Measurements from ENCODE around the gene MAPK4.
A peak's percentile ranks its signal among the peaks of the same experiment; 100 is the strongest.

Gene MAPK4

GRCh38 chr18:50707855-50708469 lies 148.1 kb downstream of the MAPK4 start:
- intact Hi-C loops (cut with DNase I): no loop called here
- no peak for DNase-seq

GRCh38 chr18:50709193-50709592 lies 149.3 kb downstream of the MAPK4 start:
- intact Hi-C loops (cut with DNase I): no loop called here
- no peak for DNase-seq

GRCh38 chr18:50711386-50711785 lies 151.5 kb downstream of the MAPK4 start:
- intact Hi-C loops (cut with DNase I): no loop called here
- DNase-seq: no peak

DNA sequence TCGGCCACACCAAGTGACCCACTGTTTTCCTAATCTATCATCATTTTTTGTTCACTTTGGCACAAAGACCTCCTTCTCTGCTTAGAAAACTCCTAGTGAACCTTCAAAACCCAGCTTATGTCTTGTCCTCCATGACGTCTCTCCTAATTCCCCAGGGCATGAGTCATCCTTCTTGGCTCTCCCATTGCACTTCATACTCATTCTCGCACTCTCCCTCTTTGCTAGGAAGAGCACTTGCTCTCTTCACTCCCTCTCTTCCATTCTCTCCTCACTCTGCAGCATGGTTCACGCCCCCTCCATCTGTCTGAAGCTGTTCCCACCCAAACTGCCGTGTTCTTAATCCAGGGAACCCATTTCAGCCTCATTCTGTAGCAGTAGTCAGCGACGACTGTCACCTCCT lies 156.0 kb downstream of the MAPK4 start:
- intact Hi-C loops (cut with DNase I): no loop called here
- peak in 1 of 10 donors; percentile 7 for DNase-seq

- DNase-seq: peak in 2 of 10 donors; percentile 76 to 85
- intact Hi-C loops (cut with DNase I): no loop called here
Measured at GRCh38 chr18:50716902-50717301, 157.0 kb downstream of the MAPK4 start.

DNA sequence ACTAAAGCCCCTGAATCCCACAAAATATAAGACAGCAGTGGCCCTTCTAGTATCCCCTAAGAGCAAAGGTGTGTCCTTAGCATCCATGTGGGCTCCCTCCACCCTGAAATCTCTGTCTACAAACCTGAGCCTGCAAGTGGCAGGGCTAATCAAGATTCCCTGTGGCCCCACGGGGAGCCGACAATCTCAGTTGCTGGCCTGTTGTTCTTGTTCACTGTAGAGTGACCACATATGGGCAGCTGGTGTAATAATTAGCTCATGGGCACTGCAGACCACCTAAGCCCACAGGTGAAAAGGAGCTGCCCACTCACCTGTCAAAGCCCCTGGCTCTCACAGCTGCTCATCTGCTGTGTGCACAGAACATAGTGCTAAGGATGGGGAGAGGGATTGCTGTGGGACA lies 157.7 kb downstream of the MAPK4 start:
- intact Hi-C loops (cut with DNase I): no loop called here

GRCh38 chr18:50719471-50720324 lies 159.8 kb downstream of the MAPK4 start:
- intact Hi-C loops (cut with DNase I): no loop called here
- DNase-seq: peak in 1 of 10 donors; percentile 73

More for the DNA sequence above, 157.7 kb downstream of the MAPK4 start:
- no peak for DNase-seq

DNA sequence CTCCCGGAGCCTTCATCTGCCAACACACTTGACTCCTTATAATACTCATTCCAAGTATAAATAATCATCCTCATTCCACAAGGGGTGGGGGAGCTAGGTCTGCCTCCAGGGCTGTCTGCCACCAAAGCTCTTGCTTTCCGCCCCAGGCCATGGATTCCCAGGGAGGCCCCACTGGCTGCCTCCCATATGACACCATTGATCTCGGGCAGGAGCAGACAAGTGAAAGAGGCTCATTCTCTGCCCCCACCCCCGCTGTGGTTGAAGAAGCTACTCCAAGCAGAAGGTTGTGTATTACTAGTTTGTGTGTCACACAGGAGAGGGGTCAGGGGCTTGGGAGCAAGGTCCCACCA lies 160.4 kb downstream of the MAPK4 start:
- intact Hi-C loops (cut with DNase I): no loop called here
- peak in 1 of 10 donors; percentile 77 for DNase-seq

GRCh38 chr18:50721006-50721405 lies 161.1 kb downstream of the MAPK4 start:
- intact Hi-C loops (cut with DNase I): no loop called here
- peak in 4 of 10 donors; percentile 17 to 86 (median 26) for DNase-seq

- DNase-seq: no peak
- intact Hi-C loops (cut with DNase I): no loop called here
Measured at GRCh38 chr18:50721451-50722120, 161.7 kb downstream of the MAPK4 start.

DNA sequence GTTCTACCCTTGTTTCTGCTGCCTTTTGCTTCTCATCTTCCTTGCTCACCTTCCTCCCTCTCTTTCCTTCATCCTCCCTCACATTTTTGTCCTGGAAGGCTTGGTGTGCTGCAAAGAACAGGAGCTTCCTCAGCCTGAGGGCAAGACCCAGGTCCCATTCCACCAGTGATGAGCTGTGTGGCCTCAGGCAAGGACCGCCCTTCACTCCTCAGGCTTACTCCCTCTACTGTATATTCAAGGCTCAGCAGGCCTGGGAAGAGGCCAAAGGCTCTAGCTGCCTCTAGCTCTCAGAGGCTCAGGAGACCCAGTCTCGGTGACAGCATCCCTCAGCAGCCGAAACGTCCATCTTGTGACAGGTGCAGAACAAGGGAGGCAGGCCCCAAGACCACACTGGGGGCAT lies 162.4 kb downstream of the MAPK4 start:
- intact Hi-C loops (cut with DNase I): no loop called here
- peak in 1 of 10 donors; percentile 37 for DNase-seq

- intact Hi-C loops (cut with DNase I): no loop called here
- peak in 2 of 10 donors; percentile 14 to 59 for DNase-seq
Measured at GRCh38 chr18:50724751-50725151, 164.9 kb downstream of the MAPK4 start.

- intact Hi-C loops (cut with DNase I): no loop called here
Measured at GRCh38 chr18:50726960-50727589, 167.2 kb downstream of the MAPK4 start.

DNA sequence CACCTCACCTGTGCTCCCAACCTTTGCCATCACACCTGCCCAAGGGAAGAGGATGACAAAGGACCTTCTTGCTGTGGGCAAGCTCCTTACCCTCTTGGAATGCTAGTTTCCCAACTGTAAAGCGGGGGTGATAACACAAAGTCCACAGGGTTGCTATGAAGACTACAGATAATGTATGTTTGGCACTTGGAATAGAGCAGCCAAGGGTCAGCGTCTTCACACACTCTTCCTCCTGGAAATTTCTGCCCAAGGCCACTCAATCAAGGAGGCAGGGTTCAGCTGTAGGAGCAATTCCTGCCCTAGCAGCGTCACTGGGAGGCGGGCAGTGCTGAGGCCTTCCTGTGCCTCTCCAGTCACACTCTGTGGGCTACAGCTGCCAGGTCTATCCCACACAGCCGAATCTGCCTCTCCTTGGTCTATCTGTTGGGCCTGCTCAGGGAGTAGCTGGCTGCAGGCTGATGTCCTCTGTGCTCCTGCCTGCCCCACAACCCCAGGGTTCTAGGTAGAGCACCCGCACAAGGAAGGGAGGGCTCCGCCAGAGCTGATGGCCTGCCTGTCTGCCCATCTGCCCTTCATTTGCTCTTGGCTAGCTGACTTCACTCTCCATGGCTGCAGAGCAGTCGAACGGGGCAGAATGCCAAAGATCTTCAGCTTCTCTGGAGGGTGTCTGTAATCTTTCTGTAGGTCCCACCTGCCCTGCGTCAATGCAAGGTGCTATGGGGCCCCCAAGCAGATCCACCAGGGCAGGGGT lies 168.0 kb downstream of the MAPK4 start:
- peak in 6 of 10 donors; percentile 43 to 92 (median 78) for DNase-seq
- intact Hi-C loops (cut with DNase I): no loop called here

More at GRCh38 chr18:50726960-50727589, 167.2 kb downstream of the MAPK4 start:
- DNase-seq: peak in 5 of 10 donors; percentile 38 to 89 (median 53)

- no peak for DNase-seq
- intact Hi-C loops (cut with DNase I): no loop called here
Measured at GRCh38 chr18:50729376-50729775, 169.5 kb downstream of the MAPK4 start.

GRCh38 chr18:50729986-50730385 lies 170.1 kb downstream of the MAPK4 start:
- intact Hi-C loops (cut with DNase I): no loop called here
- DNase-seq: no peak

DNA sequence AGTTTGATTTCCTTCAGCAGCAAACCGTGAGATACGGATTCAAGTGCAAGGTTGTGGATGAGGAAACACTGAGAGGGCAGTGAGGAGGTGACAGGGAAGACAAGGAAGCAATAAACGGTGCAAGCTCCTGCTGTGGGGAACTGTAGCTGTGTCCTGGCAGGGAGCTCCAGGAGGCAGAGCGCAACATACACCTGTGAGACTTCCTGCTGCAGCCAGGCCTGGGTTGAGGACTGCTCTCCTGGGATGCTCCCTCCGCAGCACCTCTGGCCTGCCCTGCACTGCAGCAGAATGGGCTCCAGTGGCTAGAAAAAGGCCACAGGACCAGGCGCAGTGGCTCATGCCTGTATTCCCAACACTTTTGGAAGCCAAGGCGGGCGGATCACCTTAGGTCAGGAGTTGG lies 174.5 kb downstream of the MAPK4 start:
- no peak for DNase-seq
- intact Hi-C loops (cut with DNase I): no loop called here

DNA sequence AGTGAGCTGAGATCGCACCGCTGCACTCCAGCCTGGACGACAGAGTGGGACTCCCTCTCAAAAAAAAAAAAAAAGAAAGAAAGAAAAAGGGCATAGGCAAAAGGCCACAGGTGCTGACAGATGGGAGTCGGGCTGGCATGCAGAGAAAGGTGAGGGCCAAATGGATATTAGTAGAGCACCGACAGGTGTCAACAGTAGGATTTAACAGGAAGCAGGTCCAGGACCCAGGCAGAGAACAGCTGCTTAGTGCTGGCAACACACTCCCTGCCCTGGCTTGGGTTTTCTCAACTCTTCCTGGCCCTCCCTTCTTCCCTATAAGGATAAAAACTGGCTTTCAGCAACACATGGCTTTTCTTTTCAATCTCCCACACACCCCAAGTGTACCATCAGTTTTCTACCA lies 175.0 kb downstream of the MAPK4 start:
- no peak for DNase-seq
- intact Hi-C loops (cut with DNase I): no loop called here

DNA sequence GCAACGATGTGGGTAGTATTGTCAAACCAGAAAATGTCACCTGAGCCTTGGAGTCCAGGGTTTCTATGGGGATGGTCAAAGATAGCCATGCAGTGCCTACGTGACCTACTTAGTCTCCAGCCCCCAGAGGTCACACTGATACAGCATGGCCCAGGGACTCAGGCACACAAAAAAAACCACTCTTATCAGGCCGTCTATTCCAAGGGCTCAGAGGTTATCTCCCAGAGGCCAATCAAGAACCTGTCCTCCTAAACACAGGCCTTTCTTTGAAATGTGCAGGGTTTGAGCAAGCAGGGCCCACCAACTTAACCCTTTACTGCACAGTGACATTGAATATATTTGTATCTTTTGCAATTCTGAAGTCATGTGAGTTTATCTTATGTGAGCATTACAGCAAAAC lies 177.2 kb downstream of the MAPK4 start:
- intact Hi-C loops (cut with DNase I): no loop called here
- DNase-seq: no peak

DNA sequence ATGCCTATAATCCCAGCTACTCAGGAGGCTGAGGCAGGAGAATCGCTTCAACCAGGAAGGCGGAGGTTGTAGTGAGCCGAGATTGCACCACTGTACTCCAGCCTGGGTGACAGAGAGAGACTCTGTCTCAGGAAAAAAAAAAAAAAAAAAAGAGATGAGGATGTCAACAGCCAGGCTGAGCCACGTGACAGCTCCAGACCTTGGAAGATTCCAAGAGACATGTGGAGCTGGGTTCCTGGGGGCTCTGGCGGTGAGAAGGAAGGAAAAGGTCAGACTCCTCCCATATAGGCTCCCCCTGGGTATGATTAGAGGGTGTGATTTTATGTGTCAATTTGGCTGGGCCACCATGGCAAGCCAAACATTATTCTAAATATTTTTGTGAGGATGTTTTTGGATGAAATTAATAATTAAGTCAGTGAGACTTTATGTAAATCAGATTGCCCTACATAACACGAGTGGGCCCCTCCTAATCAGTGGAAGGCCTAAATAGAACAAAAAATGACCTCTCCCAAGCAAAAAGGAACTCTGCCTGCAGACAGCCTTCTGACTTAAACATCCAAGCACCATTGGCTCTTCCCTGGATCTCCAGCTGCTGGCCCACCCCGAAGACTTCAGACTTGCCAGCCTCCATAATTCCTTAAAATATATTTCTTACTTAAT lies 178.3 kb downstream of the MAPK4 start:
- no peak for DNase-seq
- intact Hi-C loops (cut with DNase I): no loop called here
